NOMO-1 (cell line): ENCODE results near the gene UBQLN1.
"Not testable (repeated sequence)": the region's sequence is repeated elsewhere in the genome, so short reads cannot be mapped to it uniquely, and the experiment has no call there.

Source experiments
- DNase-seq, 2 experiments: peaks; one replicate each; lab custom pipeline; 2025; ENCODE audit not compliant: unreplicated experiment in 2 of 2; lab: John Stamatoyannopoulos, UW

UBQLN1 gene

GRCh38 chr9:83637389-83637788 is 70.4 kb downstream of the UBQLN1 start:
- no peak for DNase-seq

- DNase-seq, result no peak
Measured at GRCh38 chr9:83636813-83637212, 70.9 kb downstream of the UBQLN1 start.

DNA sequence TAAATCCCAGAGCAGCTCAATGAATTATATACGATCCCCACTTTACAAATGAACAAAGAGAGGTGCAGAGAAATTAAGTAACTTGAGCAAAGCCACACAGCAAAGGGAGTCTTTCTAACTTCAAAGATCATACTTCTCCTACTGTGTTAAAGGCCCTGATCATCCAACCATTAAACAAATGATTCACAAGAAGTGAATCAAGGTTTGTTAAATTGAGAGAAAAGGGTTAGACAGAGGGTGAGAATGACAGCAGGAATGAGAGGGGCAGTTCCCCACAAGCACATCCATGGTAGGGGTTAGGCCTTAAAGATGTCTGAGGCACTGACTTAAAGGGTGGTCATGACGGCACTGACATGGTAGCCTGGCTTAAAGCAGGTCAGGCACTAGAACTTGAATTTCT is 74.1 kb downstream of the UBQLN1 start:
- no peak for DNase-seq

DNA sequence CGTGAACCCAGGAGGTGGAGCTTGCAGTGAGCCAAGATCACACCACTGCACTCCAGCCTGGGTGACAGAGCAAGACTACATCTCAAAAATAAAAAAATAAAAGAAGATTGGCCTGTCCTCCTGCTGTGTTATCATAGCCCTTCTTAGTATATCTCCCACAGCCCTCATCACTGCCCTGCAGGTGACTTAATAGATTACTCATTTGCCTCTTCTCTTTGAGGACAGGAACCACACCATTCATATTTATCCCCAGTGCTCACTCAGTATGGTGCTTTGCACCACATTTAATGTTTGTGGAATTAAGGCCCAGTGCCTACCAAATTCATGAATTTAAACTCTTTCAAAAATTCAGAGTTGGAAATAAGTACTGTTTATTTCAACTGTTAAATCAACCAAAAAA is 74.5 kb downstream of the UBQLN1 start:
- no peak for DNase-seq

DNA sequence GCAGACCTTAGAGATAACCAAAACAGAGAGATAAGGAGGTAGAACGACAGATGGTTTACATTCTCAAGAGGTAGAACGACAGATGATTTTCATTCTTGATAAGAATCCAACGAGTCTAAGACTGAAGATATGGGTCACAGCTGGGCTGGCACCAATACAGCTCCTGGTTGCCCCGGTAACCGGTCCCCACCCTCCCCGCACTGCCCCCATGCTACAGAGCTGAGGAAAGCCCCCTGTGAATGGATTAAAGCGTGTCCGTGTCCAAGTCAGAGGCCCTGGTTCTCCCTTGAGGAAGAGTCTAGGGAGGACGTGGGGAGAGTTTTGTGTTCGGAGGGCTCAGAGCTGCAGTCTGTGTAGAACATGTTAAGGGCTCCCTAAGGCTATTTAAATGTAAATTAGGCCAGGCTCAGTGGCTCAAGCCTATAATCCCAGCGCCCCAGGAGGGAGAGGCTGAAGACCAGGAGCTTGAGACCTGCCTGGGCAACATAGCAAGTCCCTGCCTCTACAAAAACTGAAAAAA is 76.8 kb downstream of the UBQLN1 start:
- DNase-seq, result no peak

DNA sequence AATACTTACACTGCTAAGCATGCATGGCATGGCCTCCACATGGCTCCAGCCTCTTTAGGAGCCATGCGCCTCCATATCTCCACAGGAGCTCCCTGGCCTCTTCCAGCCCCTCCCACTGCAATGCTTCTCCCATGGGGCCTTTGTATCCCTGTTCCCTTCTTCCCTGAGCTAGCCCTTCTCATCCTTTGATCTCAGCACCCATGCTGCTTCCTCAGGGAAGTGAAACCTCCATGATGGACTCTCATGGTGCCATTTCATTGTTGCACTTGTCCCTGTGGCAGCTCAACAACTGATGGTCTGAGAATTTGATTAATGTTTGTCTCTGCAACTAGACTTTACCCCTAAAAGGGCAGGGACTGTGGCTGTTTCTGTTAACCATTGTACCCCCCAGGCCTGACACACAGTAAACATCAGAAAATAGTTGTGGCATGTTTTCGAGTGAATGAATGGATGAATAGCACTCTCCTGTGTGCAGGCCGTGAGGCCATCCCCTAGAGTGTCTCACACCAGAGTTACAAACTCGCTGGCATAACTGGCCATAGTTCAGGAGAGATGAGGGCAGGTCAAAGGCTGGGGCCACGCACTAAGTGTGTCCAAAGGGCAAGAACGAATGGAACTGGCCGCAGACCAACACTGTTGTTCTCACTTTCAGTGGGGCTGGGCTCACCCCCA is 78.2 kb downstream of the UBQLN1 start:
- no peak for DNase-seq

DNA sequence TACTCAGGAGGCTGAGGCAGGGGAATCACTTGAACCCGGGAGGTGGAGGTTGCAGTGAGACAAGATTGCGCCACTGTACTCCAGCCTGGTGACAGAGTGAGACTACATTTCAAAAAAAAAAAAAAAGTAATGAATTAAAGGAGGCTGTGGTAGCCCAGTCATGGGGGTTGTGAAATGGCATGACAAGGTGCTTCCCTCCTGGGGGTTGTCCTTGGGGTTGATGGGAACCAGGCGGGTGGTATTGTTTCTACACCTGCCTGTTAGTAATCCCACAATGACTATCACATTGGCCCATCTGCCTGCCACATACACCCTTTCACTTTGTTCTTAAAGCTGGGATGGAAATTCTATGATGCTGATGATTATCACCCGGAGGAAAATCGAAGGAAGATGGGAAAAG is 79.2 kb downstream of the UBQLN1 start:
- DNase-seq, result no peak

- DNase-seq, result no peak
Measured at GRCh38 chr9:83625178-83625577, 82.6 kb downstream of the UBQLN1 start.

DNA sequence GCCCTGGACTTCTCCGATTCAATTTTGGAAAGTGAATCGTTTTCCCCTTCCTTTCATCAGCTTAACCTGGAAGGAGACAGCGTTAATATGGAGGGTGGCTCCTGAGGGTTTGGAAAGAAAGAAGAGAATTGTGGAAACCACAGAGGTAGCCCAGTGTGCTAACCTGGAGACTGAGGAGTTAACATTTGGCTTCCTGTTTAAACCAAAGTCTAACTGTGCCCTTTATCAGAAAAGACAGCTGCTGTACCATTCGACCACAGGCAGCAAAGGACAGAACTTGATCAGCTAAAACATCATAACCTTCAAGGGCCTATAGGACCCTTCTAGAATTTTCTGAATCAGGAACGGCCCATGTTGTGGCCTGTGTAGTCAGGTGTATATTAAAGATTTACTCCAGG is 84.1 kb downstream of the UBQLN1 start:
- no peak for DNase-seq

DNA sequence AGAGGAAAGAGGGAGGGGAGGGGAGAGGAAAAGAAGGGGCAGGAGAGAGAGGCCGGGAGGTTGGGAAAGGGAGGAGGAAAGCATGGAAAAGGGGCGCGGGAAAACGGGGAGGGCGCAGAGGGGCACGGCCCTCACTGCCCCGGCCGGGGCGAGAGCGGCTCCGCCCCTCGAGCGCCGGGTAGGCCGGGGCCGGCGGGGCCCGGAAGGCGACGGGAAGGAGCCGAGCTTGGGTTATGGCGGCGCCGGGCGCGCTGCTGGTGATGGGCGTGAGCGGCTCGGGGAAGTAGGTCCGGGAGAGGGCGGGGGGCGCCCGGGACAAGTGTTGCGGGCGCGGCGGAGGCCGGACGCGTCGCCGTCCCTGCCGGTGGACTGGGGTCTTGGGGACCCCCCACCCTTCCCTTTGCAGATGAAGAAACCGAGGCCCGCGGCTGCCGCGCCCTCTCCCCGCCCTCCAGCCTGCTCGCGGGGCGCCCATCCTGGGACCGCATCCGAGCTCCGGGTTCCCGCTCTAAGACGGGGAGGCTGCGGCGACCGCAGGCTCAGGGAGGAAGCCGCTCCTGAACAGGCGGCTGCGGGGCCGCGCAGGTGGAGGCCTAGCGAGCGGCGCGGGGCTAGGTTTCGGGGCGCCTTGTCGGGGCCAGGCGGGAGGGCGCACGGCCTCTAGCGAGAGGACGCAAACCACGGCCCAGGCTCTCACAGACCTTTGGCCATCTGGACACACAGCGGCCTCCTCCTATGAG is 84.6 kb downstream of the UBQLN1 start, which contains the start of gene IDNK:
TSS of gene IDNK (plus strand) at position 205 of the 740 bp plus-strand sequence. CDS start at position 234, 29 bp downstream.
- peak; percentile 5 to 23 for DNase-seq

GRCh38 chr9:83622433-83622938 is 85.3 kb downstream of the UBQLN1 start:
- DNase-seq, result no peak

- DNase-seq, result peak in 1 of 2 experiments; percentile 13
Measured at GRCh38 chr9:83620841-83621636, 86.7 kb downstream of the UBQLN1 start.

DNA sequence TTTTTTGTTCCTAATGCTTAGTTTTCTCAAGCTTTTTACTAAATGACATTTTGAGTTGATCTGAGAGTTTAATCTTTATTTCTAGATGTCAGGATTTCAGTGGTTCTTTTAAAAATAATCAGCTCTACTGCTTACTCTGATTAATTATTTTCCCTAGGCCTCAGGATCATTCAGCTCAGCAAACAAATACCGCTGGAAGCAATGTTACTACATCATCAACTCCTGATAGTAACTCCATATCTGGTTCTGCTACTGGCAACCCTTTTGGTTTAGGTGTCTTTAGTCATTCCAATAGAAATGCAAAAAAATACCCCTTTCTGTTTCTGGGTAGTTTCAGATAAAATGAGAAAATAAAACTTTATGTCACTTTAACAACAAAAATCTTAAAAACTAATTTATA is 90.5 kb downstream of the UBQLN1 start:
- DNase-seq, result no peak

- not testable (repeated sequence) for DNase-seq
Measured at GRCh38 chr9:83613298-83613697, 94.5 kb downstream of the UBQLN1 start.
